NCI-H748 treated with DMSO at 0.1 percent for 48 hours (cell line): ENCODE measurements around the gene MAD2L2.

Experiments
- DNase-seq: peaks from one replicate; lab custom pipeline; 2025; lab: John Stamatoyannopoulos, UW

Gene MAD2L2

GRCh38 chr1:11629184-11630016 lies 51.5 kb downstream of the MAD2L2 start:
- no peak for DNase-seq

GRCh38 chr1:11628767-11629166 lies 52.2 kb downstream of the MAD2L2 start:
- no peak for DNase-seq

GRCh38 chr1:11626551-11626950 lies 54.4 kb downstream of the MAD2L2 start:
- DNase-seq, result no peak
